HG02973 (cell line): Measurements from ENCODE around the gene H1-8.
"Not testable (repeated sequence)": the region's sequence is repeated elsewhere in the genome, so short reads cannot be mapped to it uniquely, and the experiment has no call there.

Experiments used
- ATAC-seq: cut with Tn5 transposase; IDR thresholded peaks from one replicate; pipeline ENCODE4 v1.9.1; 2021; ENCODE audit warnings: moderate library complexity; ENCODE audit not compliant: unreplicated experiment

The H1-8 gene, protein sequence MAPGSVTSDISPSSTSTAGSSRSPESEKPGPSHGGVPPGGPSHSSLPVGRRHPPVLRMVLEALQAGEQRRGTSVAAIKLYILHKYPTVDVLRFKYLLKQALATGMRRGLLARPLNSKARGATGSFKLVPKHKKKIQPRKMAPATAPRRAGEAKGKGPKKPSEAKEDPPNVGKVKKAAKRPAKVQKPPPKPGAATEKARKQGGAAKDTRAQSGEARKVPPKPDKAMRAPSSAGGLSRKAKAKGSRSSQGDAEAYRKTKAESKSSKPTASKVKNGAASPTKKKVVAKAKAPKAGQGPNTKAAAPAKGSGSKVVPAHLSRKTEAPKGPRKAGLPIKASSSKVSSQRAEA

GRCh38 chr3:129543156-129543790, at the start of gene H1-8:
Gene H1-8, plus strand, starts transcription at chr3:129543175. Its CDS starts 44 bp downstream, at chr3:129543219.
- no peak for ATAC-seq

GRCh38 chr3:129493206-129493605, 49.8 kb upstream of the H1-8 start:
- ATAC-seq: no peak

- ATAC-seq: not testable (repeated sequence)
These were observed 48.5 kb upstream of the H1-8 start for GRCh38 chr3:129494499-129494898.

GRCh38 chr3:129495006-129495639, 47.9 kb upstream of the H1-8 start:
- ATAC-seq: not testable (repeated sequence)

DNA sequence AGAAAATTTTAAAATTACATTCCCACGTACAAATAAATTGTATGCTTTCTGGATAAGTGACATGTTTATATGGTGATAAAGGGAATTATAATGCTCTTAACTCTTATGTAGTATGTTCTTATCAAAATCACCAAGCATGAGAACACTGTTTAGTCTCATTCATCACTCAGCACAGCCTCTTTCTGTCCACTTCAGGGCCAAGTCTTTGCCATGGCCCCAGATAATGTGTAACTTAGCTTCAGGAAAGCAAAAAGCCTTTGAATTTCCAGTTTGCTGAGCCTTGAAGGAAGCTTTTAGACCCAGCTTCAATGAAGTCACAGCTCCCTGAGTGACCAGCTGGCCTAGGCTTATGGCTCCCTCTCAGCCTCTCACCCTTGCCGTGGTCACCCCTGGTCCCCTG, 45.1 kb upstream of the H1-8 start:
- not testable (repeated sequence) for ATAC-seq

- not testable (repeated sequence) for ATAC-seq
These were observed 44.1 kb upstream of the H1-8 start for GRCh38 chr3:129498603-129499488.

DNA sequence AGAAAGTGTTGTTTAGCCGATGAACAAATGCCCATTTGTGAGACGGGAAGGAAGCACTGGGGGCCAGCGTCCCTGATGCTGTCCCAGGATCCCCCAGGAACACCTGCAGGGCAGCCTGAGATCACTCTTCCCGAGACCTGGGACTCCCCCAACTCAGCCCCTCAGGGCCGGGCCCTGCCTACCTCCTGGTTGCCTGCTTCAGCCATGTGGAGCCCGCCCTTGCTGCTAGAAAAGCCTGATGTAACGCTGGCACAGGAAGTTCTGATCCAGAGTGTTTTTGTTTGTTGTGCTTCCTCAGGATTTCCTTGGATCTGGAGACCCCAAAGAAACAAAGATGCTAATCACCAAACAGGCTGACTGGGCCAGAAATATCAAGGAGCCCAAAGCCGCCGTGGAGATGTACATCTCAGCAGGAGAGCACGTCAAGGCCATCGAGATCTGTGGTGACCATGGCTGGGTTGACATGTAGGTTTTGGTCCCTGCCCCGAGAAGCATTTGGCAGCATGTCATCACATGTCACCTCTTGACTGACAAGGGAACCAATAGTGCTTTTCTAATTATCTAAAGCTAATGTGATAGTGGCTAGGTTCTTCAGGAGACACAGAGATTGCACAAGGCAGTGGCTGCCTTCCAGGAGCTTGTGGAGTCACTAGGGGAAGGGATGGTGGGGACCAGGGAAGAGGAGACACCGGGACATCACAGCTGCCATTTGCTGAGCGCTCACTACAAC, 43.2 kb upstream of the H1-8 start:
- not testable (repeated sequence) for ATAC-seq

DNA sequence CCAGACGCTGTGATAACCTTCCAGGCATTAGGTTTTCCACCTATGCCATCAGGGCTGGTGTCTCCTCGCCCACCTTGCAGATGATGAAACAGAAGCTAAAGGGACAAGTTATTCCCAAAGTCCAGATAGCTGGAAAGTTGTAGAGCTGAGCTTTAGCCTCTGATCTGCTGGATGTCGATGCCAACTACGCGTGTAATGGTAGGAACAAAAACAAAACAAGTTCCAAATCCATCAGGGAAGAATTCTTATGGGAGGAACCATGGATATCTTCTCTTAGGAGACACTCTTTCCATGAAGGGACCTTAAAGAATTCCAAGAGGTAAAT, 42.7 kb upstream of the H1-8 start:
- no peak for ATAC-seq

- ATAC-seq: no peak
These were observed 41.3 kb upstream of the H1-8 start for GRCh38 chr3:129501630-129502029.

DNA sequence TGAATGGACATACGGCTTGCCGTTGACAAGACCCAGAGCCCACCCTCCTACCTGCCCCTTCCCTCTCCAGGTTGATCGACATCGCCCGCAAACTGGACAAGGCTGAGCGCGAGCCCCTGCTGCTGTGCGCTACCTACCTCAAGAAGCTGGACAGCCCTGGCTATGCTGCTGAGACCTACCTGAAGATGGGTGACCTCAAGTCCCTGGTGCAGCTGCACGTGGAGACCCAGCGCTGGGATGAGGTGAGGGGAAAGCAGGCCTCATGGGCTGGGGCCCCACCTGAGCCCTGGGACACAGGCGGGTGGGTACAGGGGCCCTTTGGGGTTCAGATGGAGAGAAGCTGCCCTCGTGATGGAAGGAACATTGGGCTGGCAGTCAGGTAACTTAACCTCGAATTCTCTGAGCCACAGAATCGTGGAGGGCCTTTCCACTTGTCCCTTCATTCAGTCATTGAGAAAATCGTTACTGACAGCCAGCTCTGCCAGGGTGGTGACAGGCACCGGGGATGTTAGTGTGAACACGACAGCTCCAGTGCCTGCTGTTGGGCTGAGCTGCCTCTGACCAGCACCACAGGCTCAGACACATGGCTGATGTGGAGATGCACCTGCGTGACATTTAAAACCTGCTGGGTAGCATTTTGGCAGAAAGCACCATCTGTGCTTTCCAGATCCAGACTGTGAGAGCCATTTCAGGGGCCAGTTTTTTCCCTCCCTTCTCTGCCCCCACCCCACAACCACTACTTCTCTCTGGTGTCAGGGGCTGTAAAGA, 40.1 kb upstream of the H1-8 start:
- ATAC-seq: no peak

DNA sequence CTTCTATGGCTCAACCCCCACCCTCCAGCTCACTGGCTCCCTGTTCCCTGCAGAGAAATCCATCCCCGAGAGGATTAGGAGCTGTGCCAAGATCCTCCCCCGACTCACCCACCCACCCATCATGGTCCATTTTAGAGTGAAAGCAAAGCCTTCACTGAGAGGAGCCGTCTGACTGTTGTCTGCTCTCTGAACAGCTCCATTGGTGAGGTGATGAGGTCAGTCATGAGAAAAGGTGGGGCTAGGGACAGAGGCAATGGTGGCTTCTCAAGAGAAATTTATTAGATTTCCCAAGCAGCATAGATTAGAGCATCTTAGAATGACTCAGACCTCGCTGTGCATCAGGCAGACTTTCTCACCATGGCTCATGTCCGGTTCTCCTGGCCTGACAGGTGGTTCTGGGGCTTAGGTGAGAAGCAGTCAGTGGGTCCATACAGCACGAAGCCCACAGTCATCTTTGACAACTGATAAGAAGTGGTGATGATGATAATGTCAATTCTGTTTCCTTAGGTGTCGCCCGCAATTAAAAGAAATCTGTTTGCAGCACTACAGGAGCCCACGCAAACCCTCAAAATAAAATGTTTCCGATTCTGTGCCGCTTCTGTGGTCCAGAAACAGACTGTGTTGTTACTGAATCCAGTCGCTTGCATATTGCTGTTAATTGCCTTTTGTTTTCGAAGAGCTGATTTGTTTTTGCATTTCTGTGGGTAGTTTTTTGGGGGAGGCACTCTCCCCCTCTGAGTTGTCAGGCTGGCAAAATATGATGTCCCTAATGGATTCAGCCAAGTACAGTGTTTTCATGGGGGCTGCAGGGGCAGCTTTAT, 39.3 kb upstream of the H1-8 start:
- ATAC-seq: no peak

- ATAC-seq: no peak
These were observed 38.4 kb upstream of the H1-8 start for GRCh38 chr3:129504471-129505100.

- no peak for ATAC-seq
These were observed 37.6 kb upstream of the H1-8 start for GRCh38 chr3:129505341-129505740.

GRCh38 chr3:129506231-129506742, 36.7 kb upstream of the H1-8 start:
- no peak for ATAC-seq

DNA sequence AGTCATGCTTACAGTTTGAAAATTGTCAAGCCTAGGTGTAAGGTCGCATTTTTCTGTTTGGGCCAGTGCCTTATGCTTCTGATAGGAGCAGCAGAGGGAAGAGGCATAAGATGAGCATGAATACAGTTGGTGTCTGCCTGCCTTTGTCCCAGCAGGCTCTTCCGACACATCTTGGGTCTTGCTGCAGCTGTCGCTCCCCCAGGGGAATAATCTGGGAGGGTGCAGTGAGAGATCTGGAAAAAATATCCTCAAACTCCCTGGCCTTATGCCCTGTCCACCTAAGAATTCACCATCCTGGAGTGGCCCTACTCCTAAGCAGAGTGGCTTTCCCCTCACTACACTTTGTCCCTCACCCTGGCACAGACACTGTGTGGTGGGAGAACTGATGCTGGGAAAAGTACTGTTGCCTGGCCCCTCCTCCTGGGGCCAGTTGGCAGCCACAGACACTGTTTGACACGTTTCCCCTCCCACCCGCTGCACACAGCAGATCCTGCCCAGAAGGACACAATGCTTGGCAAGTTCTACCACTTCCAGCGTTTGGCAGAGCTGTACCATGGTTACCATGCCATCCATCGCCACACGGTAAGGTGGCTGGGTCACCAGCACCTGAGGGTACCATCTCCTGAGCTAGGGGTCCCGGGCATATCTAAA, 35.7 kb upstream of the H1-8 start:
- no peak for ATAC-seq

GRCh38 chr3:129512595-129512994, 30.4 kb upstream of the H1-8 start:
- ATAC-seq: no peak

DNA sequence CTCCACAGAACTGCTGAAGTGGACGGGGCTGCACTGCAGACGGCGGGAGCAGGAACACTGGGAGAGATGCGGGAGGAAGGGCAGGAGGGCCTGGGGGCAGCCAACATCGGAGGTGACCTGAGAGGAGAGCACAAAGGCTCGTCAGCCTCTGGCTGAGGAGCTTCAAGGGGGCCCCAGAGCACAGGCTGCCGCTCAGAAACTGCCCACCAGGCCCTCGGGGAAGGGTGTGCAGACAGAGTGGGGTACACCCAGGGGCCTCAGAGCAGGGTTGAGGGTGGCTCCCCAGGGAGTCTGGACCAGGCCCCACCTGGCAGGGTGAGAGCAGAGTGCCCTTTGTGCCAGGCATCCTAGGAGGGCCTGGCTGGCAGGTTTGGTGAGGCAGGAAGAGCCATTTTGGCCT, 29.3 kb upstream of the H1-8 start:
- ATAC-seq: no peak

DNA sequence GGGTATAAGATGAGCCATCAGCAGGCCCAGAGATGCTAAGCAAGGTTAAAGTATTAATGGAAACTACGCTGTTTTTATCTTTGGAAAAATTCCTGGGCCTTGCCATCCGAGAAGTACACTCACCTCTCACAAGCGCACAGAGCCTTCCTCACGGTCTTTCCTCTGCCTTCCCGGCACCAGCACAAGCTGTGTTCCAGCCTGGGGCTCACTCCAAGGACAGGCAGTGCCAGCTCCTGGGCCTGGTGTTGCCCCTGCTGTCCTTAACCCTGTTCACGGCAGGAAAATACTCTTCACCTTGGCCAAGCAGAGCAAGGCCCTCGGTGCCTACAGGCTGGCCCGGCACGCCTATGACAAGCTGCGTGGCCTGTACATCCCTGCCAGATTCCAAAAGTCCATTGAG, 28.9 kb upstream of the H1-8 start:
- ATAC-seq: no peak
